Measurements from ENCODE around the gene CACNA2D1.

Gene CACNA2D1

DNA sequence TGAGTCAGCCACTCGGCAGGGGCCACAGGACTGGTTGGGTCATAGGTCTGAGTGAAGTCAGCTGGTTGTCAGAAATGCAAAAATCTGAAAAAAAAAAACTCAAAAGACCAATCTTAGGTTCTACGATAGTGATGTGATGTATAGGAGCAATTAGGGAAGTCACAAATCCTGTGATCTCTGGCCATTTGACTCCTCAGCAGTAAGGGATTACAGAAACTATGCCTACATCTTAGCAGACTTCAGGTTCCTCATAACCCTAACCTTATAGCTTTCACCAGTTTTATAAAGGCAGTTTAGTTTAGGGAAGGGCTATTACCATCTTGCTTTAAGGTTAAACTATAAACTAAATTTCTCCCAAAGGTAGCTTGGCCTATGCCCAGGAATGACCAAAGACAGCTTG lies 510.6 kb downstream of the CACNA2D1 start:
- no peak for FAIRE-seq

DNA sequence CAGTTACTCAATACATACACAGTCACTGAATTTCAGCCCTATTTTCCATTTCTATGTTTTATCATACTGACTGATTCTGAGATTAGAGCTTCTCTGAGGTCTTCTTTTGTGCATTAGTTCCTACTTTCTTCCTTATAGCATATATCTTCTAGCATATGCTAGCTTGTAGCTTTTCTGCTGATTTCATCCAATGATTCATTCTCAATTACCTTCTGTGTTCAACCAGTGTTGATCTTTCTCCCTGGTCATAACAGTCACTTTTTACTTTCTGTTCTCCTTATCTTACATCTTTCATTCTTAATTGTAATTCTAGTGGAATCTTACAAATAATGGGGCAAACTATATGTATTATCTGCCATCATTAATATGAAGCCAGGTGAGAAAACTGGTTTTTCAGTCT lies 514.2 kb downstream of the CACNA2D1 start:
- no peak for FAIRE-seq

- FAIRE-seq: no peak
These were observed 517.4 kb downstream of the CACNA2D1 start for GRCh38 chr7:81926154-81926553.

- no peak for FAIRE-seq
These were observed 518.0 kb downstream of the CACNA2D1 start for GRCh38 chr7:81925530-81925929.

- FAIRE-seq: no peak
These were observed 519.1 kb downstream of the CACNA2D1 start for GRCh38 chr7:81924494-81924893.

DNA sequence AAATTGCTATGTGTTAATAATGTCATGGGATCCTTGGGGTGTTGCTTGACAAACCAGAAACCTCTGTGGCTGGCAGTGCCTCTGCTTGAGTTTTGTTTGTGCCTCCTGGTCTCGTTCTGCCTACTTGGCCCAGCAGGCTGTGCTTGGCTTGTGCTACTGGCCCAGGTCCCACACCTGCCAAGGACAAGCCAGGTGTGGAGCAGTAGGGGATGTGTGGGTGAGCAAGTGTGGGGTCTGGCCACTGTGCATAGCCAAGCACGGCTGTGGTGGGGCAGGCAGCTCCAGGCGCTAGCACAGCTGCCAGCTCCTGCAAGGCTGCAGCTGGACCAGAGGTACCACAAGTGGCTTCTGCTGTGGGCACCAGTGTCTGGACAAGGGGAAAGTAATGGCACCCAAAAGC lies 524.1 kb downstream of the CACNA2D1 start:
- FAIRE-seq: no peak

DNA sequence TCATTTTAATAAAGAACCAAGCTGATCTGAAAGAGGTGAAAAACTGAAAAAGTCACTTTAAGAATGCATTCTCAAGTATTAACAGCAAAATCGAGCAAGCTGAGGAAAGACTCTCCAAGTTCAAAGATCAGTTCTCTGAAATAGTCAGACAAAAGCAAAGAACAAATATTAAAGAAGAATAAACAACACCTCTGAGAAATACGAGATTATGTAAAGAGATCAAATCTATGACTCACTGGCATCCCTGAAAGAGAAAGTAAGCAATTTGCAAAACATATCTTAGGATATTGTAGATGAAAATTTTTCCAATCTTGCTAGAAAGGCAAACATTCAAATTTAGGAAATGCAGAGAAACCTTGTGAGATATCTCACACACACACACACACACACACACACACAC lies 535.4 kb downstream of the CACNA2D1 start:
- FAIRE-seq: no peak

DNA sequence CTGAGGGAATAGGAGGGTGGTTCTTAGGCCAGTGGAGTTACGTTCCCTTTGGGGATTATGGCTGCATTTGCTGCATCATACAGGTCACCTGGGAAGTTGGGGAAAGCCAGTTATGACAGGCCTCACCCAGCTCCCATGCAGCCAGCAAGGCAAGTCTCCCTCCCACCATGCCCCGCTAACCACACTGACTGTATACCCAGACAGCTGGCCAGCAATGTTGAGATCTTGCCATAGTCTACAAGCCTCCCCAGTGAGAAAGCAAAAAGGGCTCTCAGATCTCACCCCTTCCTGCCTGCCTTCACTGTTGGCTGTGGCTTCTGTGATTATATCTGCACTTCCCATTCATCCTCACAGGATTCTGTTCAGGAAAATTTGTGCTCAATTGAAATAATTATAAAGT lies 540.5 kb downstream of the CACNA2D1 start:
- no peak for FAIRE-seq

- no peak for FAIRE-seq
These were observed 541.0 kb downstream of the CACNA2D1 start for GRCh38 chr7:81902536-81902935.
